ENCODE data around the gene COA5.

The COA5 gene

DNA sequence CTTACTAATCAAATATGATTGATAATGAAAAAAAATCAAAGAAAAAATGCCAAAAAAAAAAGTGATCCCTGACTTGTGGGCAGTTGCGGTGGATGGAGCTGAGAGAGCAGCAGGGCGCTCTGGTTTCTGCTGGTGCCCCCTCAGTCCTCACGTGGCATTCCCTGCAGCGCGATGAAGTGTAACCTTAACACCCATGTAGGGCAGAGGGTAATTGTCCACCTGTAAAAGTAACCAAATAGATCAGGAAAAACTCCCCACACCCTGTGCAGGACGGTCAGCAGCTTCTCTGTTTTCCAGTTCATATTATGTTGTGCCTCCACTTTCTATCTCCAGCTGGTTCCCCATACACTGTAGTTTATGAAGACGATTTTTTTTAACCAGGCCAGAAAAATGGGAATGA, 25.0 kb downstream of the COA5 start:
- TF ChIP-seq, protein P1, sequence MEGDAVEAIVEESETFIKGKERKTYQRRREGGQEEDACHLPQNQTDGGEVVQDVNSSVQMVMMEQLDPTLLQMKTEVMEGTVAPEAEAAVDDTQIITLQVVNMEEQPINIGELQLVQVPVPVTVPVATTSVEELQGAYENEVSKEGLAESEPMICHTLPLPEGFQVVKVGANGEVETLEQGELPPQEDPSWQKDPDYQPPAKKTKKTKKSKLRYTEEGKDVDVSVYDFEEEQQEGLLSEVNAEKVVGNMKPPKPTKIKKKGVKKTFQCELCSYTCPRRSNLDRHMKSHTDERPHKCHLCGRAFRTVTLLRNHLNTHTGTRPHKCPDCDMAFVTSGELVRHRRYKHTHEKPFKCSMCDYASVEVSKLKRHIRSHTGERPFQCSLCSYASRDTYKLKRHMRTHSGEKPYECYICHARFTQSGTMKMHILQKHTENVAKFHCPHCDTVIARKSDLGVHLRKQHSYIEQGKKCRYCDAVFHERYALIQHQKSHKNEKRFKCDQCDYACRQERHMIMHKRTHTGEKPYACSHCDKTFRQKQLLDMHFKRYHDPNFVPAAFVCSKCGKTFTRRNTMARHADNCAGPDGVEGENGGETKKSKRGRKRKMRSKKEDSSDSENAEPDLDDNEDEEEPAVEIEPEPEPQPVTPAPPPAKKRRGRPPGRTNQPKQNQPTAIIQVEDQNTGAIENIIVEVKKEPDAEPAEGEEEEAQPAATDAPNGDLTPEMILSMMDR (IDR thresholded peaks at IDR 0.05; ENCODE audit: control insufficient read depth, extremely low read depth, insufficient read depth), result no peak
- no peak overlapping the region for H3K4me3 ChIP-seq (ENCODE audit: low read depth, low read length)
- DNase-seq (ENCODE audit: low read depth), result no peak

DNA sequence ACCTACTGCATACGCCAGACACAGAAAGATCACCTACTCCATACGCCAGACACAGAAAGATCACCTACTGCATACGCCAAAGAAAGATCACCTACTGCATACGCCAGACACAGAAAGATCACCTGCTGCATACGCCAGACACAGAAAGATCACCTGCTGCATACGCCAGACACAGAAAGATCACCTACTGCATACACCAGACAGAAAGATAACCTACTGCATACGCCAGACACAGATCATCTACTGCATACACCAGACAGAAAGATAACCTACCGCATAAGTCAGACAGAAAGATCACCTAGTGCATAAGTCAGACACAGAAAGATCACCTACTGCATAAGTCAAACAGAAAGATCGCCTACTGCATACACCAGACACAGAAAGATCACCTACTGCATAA, 25.8 kb downstream of the COA5 start:
- no peak for DNase-seq (ENCODE audit: low read depth)
- TF ChIP-seq, protein P1 (IDR thresholded peaks at IDR 0.05; ENCODE audit: control insufficient read depth, extremely low read depth, insufficient read depth), result no peak
- no peak overlapping the region for H3K4me3 ChIP-seq (ENCODE audit: low read depth, low read length)

DNA sequence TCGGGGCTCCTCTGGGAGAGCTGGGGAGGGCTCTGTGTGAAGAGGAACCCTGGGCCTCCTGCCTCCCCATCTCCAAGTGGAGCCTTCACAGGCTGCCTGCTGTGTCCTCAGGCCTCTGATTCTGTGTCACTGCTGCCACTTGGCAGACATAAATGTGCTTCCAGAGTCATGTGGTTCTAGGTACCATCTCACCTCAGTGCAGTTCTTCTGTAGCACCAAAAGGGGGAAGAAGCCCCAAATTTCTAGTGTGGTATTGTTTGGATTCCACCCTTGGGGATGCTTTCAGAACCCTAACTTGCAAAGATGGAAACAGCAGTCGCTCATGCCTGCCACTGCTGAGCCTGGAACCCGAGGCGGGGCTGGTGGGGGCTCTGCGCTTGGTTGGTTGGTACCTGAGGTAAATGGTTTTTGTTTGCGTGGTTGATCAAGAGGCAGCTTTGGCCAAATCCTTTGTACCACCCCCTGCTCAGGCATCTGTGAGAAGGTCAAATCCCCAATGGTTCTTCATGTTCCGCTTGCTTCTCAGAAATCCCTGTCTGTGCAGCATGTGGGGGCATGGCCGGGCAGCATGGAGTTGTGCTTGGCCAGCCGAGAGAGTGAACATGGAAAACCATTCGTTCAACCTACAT, 27.5 kb downstream of the COA5 start:
- H3K4me3 ChIP-seq (ENCODE audit: low read depth, low read length), result no peak overlapping the region
- DNase-seq (ENCODE audit: low read depth), result no peak
- TF ChIP-seq, protein P1 (IDR thresholded peaks at IDR 0.05; ENCODE audit: control insufficient read depth, extremely low read depth, insufficient read depth), result no peak

DNA sequence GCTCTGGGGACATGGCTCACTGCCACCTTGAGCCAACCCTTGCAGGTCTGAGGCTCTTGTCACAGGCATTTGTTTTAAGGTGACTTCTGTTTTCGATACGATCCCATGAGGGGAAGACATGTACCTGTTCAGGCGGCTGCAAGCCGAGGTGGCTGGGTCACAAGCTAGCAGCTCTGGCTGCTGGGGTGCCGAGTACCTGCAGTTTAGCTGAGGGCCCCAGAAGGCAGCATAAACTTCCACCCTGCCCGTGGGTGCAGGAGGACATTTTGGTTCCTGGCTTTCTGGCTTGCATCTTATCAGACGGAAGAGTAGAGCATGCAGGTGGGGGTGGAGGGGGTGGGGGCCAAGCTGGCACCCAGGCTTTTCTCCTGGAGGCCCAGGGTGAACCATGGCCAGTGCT, 28.4 kb downstream of the COA5 start:
- H3K4me3 ChIP-seq (ENCODE audit: low read depth, low read length), result no peak overlapping the region
- TF ChIP-seq, protein P1 (IDR thresholded peaks at IDR 0.05; ENCODE audit: control insufficient read depth, extremely low read depth, insufficient read depth), result no peak
- no peak for DNase-seq (ENCODE audit: low read depth)

DNA sequence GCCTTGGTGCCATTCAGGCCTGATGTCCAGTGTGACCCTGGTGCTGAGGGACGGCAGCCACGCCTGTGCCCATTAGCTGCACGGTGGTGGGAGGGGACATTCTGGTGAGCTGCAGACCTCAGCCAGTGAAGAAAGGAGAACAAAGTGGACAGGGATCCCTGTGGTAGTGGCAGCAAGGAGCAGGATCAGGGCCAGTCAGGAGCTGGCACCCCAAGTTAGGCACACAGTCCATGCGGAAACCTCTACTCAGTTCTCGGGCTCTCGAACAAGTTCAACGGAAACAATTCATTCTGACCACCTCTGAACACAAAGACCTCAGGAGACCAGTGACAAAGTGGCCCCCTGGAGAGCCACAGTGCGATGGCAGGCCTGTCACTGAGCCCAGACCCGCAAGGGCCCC, 30.1 kb downstream of the COA5 start:
- no peak for DNase-seq (ENCODE audit: low read depth)
- TF ChIP-seq, protein P1 (IDR thresholded peaks at IDR 0.05; ENCODE audit: control insufficient read depth, extremely low read depth, insufficient read depth), result no peak

DNA sequence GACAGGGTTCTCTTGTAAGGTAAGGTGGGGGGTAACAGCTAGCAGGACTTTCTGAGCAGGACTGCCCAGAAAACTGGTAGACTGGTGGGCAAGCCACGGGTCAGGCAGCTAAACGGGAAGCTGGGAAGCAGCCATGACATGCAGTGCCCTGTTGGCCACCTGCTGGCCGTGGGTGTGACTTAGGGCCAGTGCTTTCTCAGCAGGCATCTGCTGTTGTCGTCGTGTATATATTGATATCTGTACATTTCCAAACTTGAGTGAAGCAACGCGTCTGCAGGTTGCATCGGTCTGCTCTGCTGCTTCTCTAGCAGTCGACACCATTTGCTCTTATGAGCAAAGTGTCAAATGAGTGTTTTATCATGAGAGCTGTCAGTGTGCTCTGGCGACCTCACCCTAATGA, 31.0 kb downstream of the COA5 start:
- no peak for DNase-seq (ENCODE audit: low read depth)
- H3K4me3 ChIP-seq (ENCODE audit: low read depth, low read length), result no peak overlapping the region
- TF ChIP-seq, protein P1 (IDR thresholded peaks at IDR 0.05; ENCODE audit: control insufficient read depth, extremely low read depth, insufficient read depth), result no peak

More for the DNA sequence above, 30.1 kb downstream of the COA5 start:
- no peak overlapping the region for H3K4me3 ChIP-seq (ENCODE audit: low read depth, low read length)

DNA sequence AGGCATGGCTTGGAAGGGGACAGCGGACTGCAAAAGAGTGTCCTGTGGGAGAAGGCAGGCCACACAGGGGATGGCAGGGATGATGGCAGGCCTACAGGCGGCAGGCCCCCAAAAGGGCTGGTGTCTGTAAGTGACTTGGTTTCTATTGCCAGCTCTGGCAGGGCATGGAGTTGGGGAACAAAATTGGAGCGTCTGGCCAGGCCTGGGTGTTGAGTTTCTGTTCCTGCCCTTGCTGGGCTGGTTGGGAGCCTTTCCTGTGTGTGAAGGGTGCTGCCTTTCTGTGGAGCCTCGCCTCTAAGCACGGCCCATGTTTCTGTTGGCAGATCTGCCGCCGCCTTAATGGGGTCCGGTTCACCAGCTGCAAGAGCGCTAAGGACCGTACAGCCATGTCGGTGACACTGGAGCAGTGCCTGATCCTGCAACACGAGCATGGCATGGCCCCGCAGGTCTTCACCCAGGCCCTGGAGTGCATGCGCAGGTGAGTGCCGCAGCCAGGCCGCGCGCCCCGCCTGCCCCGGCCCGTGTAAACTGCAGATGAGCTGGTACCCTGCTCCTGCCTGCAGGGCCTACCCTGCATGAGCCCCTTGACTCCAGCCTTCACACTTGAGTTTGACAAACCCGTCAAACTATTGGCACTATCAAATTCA, 31.5 kb downstream of the COA5 start:
- TF ChIP-seq, protein P1 (IDR thresholded peaks at IDR 0.05; ENCODE audit: control insufficient read depth, extremely low read depth, insufficient read depth), result no peak
- no peak for DNase-seq (ENCODE audit: low read depth)
- H3K4me3 ChIP-seq (ENCODE audit: low read depth, low read length), result no peak overlapping the region
